Measurements from ENCODE around the gene CDC27. TPM values are rescaled to one million over a fixed set of nuclear protein-coding genes. Genes with fewer than 3 reads are reported as not detected.

CDC27 gene
- total and polyA plus RNA-seq, 7 experiments from 2014 or later = 47.4 to 98.3 (median 67.2) TPM

GRCh38 chr17:47203984-47204721 lies 15.1 kb upstream of the CDC27 start:
- Histone ChIP-seq H3K27me3 (ENCODE audit: control insufficient read depth in 2 of 2, insufficient read depth in 2 of 2, low read length in 2 of 2) (no peaks in the 10 kb centered on the region), H3K36me3 (ENCODE audit: control insufficient read depth in 2 of 3, insufficient read depth in 3 of 3, low read length in 3 of 3) (no peaks in the 10 kb centered on the region), H3K9me3 (ENCODE audit: control insufficient read depth in 2 of 3, low read length in 3 of 3) (no peaks in the 10 kb centered on the region), H3K4me3 (ENCODE audit: low read length) (peak overlapping the region; percentile 30), H3K4me1 (ENCODE audit: control insufficient read depth in 2 of 2, insufficient read depth in 2 of 2, low read length in 2 of 2) (peaks cover 33 to 36% of the 10 kb centered on the region in 2 donors), H3K27ac (ENCODE audit: low read depth, low read length) (peak overlapping the region; percentile 80)
- no peaks in the 10 kb centered on the region for H3K9me3 Mint-ChIP-seq
- peaks cover 36 to 67% (median 60%) of the 10 kb centered on the region in 7 donors for H3K4me1 Mint-ChIP-seq
- intact Hi-C loops (cut with micrococcal nuclease) = no loop called here
- ChIA-PET POLR2A (interaction anchor here (1.0 to 3.2 kb wide), 3 partner anchors 13 to 120 kb away, joined by 3 to 17 read pairs (median 4); partner anchors contain the start of genes CDC27 and EFCAB13), CTCF (interaction anchor here (1.1 kb wide), 1 partner anchor 25 kb away, joined by 4 read pairs; no protein-coding TSS in a partner anchor)
- peaks cover 0 to 4% (median 0%) of the 10 kb centered on the region in 5 donors for H3K36me3 Mint-ChIP-seq
- H3K27ac Mint-ChIP-seq = peak overlapping the region; percentile 87 to 94 (median 93)
- ATAC-seq (peak; percentile 49), DNase-seq (peak in 8 of 9 donors; percentile 22 to 47 (median 40))
- no peaks in the 10 kb centered on the region for H3K27me3 Mint-ChIP-seq
- peak overlapping the region; percentile 56 to 85 (median 79) for H3K4me3 Mint-ChIP-seq

- POLR2A ChIA-PET = interaction anchor here (1.2 to 2.0 kb wide), 2 partner anchors 11 to 19 kb away, joined by 5 to 14 read pairs; partner anchors contain the start of gene CDC27
- Mint-ChIP-seq H3K9me3 (no peaks in the 10 kb centered on the region), H3K4me1 (peaks cover 32 to 48% (median 46%) of the 10 kb centered on the region in 7 donors), H3K4me3 (no peak overlapping the region), H3K36me3 (peaks cover 0 to 4% (median 0%) of the 10 kb centered on the region in 5 donors), H3K27ac (peak overlapping the region in 2 of 9 donors; percentile 41 to 70), H3K27me3 (peaks cover 0 to 7% (median 0%) of the 10 kb centered on the region in 5 donors)
- no peak overlapping the region for H3K4me3 ChIP-seq (ENCODE audit: low read length)
- no peaks in the 10 kb centered on the region for H3K27me3 ChIP-seq (ENCODE audit: control insufficient read depth in 2 of 2, insufficient read depth in 2 of 2, low read length in 2 of 2)
- peaks cover 25 to 27% of the 10 kb centered on the region in 2 donors for H3K4me1 ChIP-seq (ENCODE audit: control insufficient read depth in 2 of 2, insufficient read depth in 2 of 2, low read length in 2 of 2)
- no peak for DNase-seq
- ATAC-seq = no peak
- H3K27ac ChIP-seq (ENCODE audit: low read depth, low read length) = no peak overlapping the region
- CTCF ChIA-PET = interaction anchor here (1.4 kb wide), 1 partner anchor 11 kb away, joined by 4 read pairs; the partner anchor contains the start of gene CDC27
- H3K9me3 ChIP-seq (ENCODE audit: control insufficient read depth in 2 of 3, low read length in 3 of 3) = no peaks in the 10 kb centered on the region
- intact Hi-C loops (cut with micrococcal nuclease) = no loop called here
- no peaks in the 10 kb centered on the region for H3K36me3 ChIP-seq (ENCODE audit: control insufficient read depth in 2 of 3, insufficient read depth in 3 of 3, low read length in 3 of 3)
Observed at GRCh38 chr17:47201166-47201565, 12.1 kb upstream of the CDC27 start.

- ATAC-seq (peak; percentile 11), DNase-seq (no peak)
- ChIA-PET CTCF (interaction anchor here (1.4 kb wide), 1 partner anchor 10 kb away, joined by 4 read pairs; the partner anchor contains the start of gene CDC27), POLR2A (interaction anchor here (1.2 to 2.0 kb wide), 2 partner anchors 10 to 18 kb away, joined by 5 to 14 read pairs; partner anchors contain the start of gene CDC27)
- no peaks in the 10 kb centered on the region for H3K36me3 ChIP-seq (ENCODE audit: control insufficient read depth in 2 of 3, insufficient read depth in 3 of 3, low read length in 3 of 3)
- Mint-ChIP-seq H3K27me3 (peaks cover 0 to 11% (median 0%) of the 10 kb centered on the region in 5 donors), H3K4me1 (peaks cover 26 to 40% (median 38%) of the 10 kb centered on the region in 7 donors), H3K9me3 (no peaks in the 10 kb centered on the region), H3K36me3 (peaks cover 0 to 4% (median 4%) of the 10 kb centered on the region in 5 donors), H3K27ac (peak overlapping the region; percentile 34 to 94 (median 84)), H3K4me3 (peak overlapping the region in 9 of 10 donors; percentile 1 to 68 (median 57))
- H3K9me3 ChIP-seq (ENCODE audit: control insufficient read depth in 2 of 3, low read length in 3 of 3) = no peaks in the 10 kb centered on the region
- no peaks in the 10 kb centered on the region for H3K27me3 ChIP-seq (ENCODE audit: control insufficient read depth in 2 of 2, insufficient read depth in 2 of 2, low read length in 2 of 2)
- H3K4me1 ChIP-seq (ENCODE audit: control insufficient read depth in 2 of 2, insufficient read depth in 2 of 2, low read length in 2 of 2) = peaks cover 19 to 22% of the 10 kb centered on the region in 2 donors
- peak overlapping the region; percentile 39 for H3K27ac ChIP-seq (ENCODE audit: low read depth, low read length)
- intact Hi-C loops (cut with micrococcal nuclease) = no loop called here
- no peak overlapping the region for H3K4me3 ChIP-seq (ENCODE audit: low read length)
Observed at GRCh38 chr17:47200325-47200664, 11.2 kb upstream of the CDC27 start.

GRCh38 chr17:47199627-47200324 lies 10.7 kb upstream of the CDC27 start:
- intact Hi-C loops (cut with micrococcal nuclease) = no loop called here
- H3K36me3 ChIP-seq (ENCODE audit: control insufficient read depth in 2 of 3, insufficient read depth in 3 of 3, low read length in 3 of 3) = no peaks in the 10 kb centered on the region
- Mint-ChIP-seq H3K27me3 (peaks cover 0 to 11% (median 0%) of the 10 kb centered on the region in 5 donors), H3K4me3 (peak overlapping the region; percentile 1 to 68 (median 57)), H3K9me3 (no peaks in the 10 kb centered on the region), H3K36me3 (peaks cover 0 to 4% (median 4%) of the 10 kb centered on the region in 5 donors), H3K27ac (peak overlapping the region; percentile 34 to 94 (median 84)), H3K4me1 (peaks cover 21 to 34% (median 33%) of the 10 kb centered on the region in 7 donors)
- ChIA-PET POLR2A (interaction anchor here (0.6 to 2.3 kb wide), 4 partner anchors 8 to 360 kb away, joined by 3 to 14 read pairs (median 6); partner anchors contain the start of gene CDC27), CTCF (no interaction called here)
- ATAC-seq = peak; percentile 59
- H3K4me1 ChIP-seq (ENCODE audit: control insufficient read depth in 2 of 2, insufficient read depth in 2 of 2, low read length in 2 of 2) = peaks cover 14 to 17% of the 10 kb centered on the region in 2 donors
- no peaks in the 10 kb centered on the region for H3K27me3 ChIP-seq (ENCODE audit: control insufficient read depth in 2 of 2, insufficient read depth in 2 of 2, low read length in 2 of 2)
- H3K9me3 ChIP-seq (ENCODE audit: control insufficient read depth in 2 of 3, low read length in 3 of 3) = no peaks in the 10 kb centered on the region
- H3K27ac ChIP-seq (ENCODE audit: low read depth, low read length) = peak overlapping the region; percentile 39
- H3K4me3 ChIP-seq (ENCODE audit: low read length) = no peak overlapping the region
- peak in 4 of 9 donors; percentile 14 to 20 (median 18) for DNase-seq

- H3K36me3 ChIP-seq (ENCODE audit: control insufficient read depth in 2 of 3, insufficient read depth in 3 of 3, low read length in 3 of 3) = no peaks in the 10 kb centered on the region
- Mint-ChIP-seq H3K27ac (no peak overlapping the region), H3K27me3 (peaks cover 0 to 11% (median 0%) of the 10 kb centered on the region in 5 donors), H3K4me1 (peaks cover 12 to 19% (median 15%) of the 10 kb centered on the region in 7 donors), H3K9me3 (no peaks in the 10 kb centered on the region), H3K4me3 (peak overlapping the region in 2 of 10 donors; percentile 7 to 17), H3K36me3 (peaks cover 0 to 4% (median 2%) of the 10 kb centered on the region in 5 donors)
- ChIA-PET POLR2A (interaction anchor here (2.3 kb wide), 1 partner anchor 10 kb away, joined by 6 read pairs; no protein-coding TSS in a partner anchor), CTCF (no interaction called here)
- peaks cover 0 to 4% of the 10 kb centered on the region in 2 donors for H3K4me1 ChIP-seq (ENCODE audit: control insufficient read depth in 2 of 2, insufficient read depth in 2 of 2, low read length in 2 of 2)
- intact Hi-C loops (cut with micrococcal nuclease) = no loop called here
- no peaks in the 10 kb centered on the region for H3K27me3 ChIP-seq (ENCODE audit: control insufficient read depth in 2 of 2, insufficient read depth in 2 of 2, low read length in 2 of 2)
- H3K9me3 ChIP-seq (ENCODE audit: control insufficient read depth in 2 of 3, low read length in 3 of 3) = no peaks in the 10 kb centered on the region
- DNase-seq (no peak), ATAC-seq (no peak)
- H3K27ac ChIP-seq (ENCODE audit: low read depth, low read length) = no peak overlapping the region
- H3K4me3 ChIP-seq (ENCODE audit: low read length) = no peak overlapping the region
Observed at GRCh38 chr17:47197821-47198220, 8.7 kb upstream of the CDC27 start.

- ChIA-PET POLR2A (interaction anchor here (0.9 kb wide), 1 partner anchor 129 kb away, joined by 3 read pairs; no protein-coding TSS in a partner anchor), CTCF (no interaction called here)
- Mint-ChIP-seq H3K27me3 (peaks cover 0 to 11% (median 0%) of the 10 kb centered on the region in 5 donors), H3K9me3 (no peaks in the 10 kb centered on the region), H3K4me1 (peaks cover 5 to 19% (median 12%) of the 10 kb centered on the region in 7 donors), H3K36me3 (peaks cover 0 to 4% (median 0%) of the 10 kb centered on the region in 5 donors), H3K4me3 (no peak overlapping the region), H3K27ac (no peak overlapping the region)
- Histone ChIP-seq H3K27ac (ENCODE audit: low read depth, low read length) (no peak overlapping the region), H3K4me1 (ENCODE audit: control insufficient read depth in 2 of 2, insufficient read depth in 2 of 2, low read length in 2 of 2) (peaks cover 0 to 4% of the 10 kb centered on the region in 2 donors), H3K4me3 (ENCODE audit: low read length) (no peak overlapping the region), H3K9me3 (ENCODE audit: control insufficient read depth in 2 of 3, low read length in 3 of 3) (no peaks in the 10 kb centered on the region), H3K27me3 (ENCODE audit: control insufficient read depth in 2 of 2, insufficient read depth in 2 of 2, low read length in 2 of 2) (no peaks in the 10 kb centered on the region), H3K36me3 (ENCODE audit: control insufficient read depth in 2 of 3, insufficient read depth in 3 of 3, low read length in 3 of 3) (peaks cover 0 to under 1% (median 0%) of the 10 kb centered on the region in 3 experiments)
- intact Hi-C loops (cut with micrococcal nuclease) = no loop called here
- ATAC-seq (no peak), DNase-seq (no peak)
Observed at GRCh38 chr17:47193931-47194511, 4.9 kb upstream of the CDC27 start.
